ENCODE results near the gene TGFBR2. TPM values are rescaled to one million over a fixed set of nuclear protein-coding genes. Genes with fewer than 3 reads are reported as not detected.
A peak's percentile ranks its signal among the peaks of the same experiment; 100 is the strongest.

The TGFBR2 gene
- total and polyA plus RNA-seq, 5 experiments from 2014 or later, result 128 to 268 (median 226) TPM

- no peaks in the 10 kb centered on the region for H3K27me3 Mint-ChIP-seq
- POLR2A ChIA-PET, result interaction anchor here (0.7 to 17.8 kb wide), 11 partner anchors 10 to 1783 kb away, joined by 3 to 307 read pairs (median 5); partner anchors contain the start of gene TGFBR2
- H3K27ac Mint-ChIP-seq, result peak overlapping the region; percentile 91 to 100 (median 96)
- no peaks in the 10 kb centered on the region for H3K9me3 Mint-ChIP-seq
- H3K36me3 Mint-ChIP-seq, result peaks cover 18 to 47% (median 28%) of the 10 kb centered on the region in 3 donors
- peak overlapping the region; percentile 45 to 89 (median 79) for H3K4me3 Mint-ChIP-seq
- ATAC-seq (no peak), DNase-seq (no peak)
- H3K4me1 Mint-ChIP-seq, result peaks cover 53 to 100% (median 91%) of the 10 kb centered on the region in 4 donors
Observed at GRCh38 chr3:30641416-30642251, 35.2 kb downstream of the TGFBR2 start.

GRCh38 chr3:30642849-30643361 is 36.5 kb downstream of the TGFBR2 start:
- Mint-ChIP-seq H3K4me1 (peaks cover 50 to 98% (median 89%) of the 10 kb centered on the region in 4 donors), H3K27me3 (no peaks in the 10 kb centered on the region), H3K4me3 (peak overlapping the region; percentile 7 to 87 (median 80)), H3K36me3 (peaks cover 14 to 46% (median 24%) of the 10 kb centered on the region in 3 donors), H3K27ac (peak overlapping the region; percentile 91 to 100 (median 96)), H3K9me3 (no peaks in the 10 kb centered on the region)
- POLR2A ChIA-PET, result interaction anchor here (1.0 to 17.8 kb wide), 9 partner anchors 8 to 310 kb away, joined by 3 to 307 read pairs (median 7); partner anchors contain the start of gene TGFBR2
- DNase-seq (no peak), ATAC-seq (no peak)

GRCh38 chr3:30643763-30644462 is 37.5 kb downstream of the TGFBR2 start:
- Mint-ChIP-seq H3K36me3 (peaks cover 24 to 49% (median 30%) of the 10 kb centered on the region in 3 donors), H3K4me3 (peak overlapping the region; percentile 60 to 87 (median 80)), H3K9me3 (no peaks in the 10 kb centered on the region), H3K27ac (peak overlapping the region; percentile 91 to 100 (median 96)), H3K27me3 (no peaks in the 10 kb centered on the region), H3K4me1 (peaks cover 49 to 98% (median 89%) of the 10 kb centered on the region in 4 donors)
- DNase-seq, result peak in 7 of 10 donors; percentile 36 to 74 (median 41)
- peak; percentile 35 to 62 for ATAC-seq
- POLR2A ChIA-PET, result interaction anchor here (0.7 to 17.8 kb wide), 17 partner anchors 9 to 50 kb away, joined by 3 to 307 read pairs (median 6); partner anchors contain the start of gene TGFBR2

- H3K36me3 Mint-ChIP-seq, result peaks cover 27 to 56% (median 37%) of the 10 kb centered on the region in 3 donors
- H3K27me3 Mint-ChIP-seq, result no peaks in the 10 kb centered on the region
- peak overlapping the region; percentile 91 to 100 (median 96) for H3K27ac Mint-ChIP-seq
- H3K4me1 Mint-ChIP-seq, result peaks cover 52 to 98% (median 89%) of the 10 kb centered on the region in 4 donors
- no peaks in the 10 kb centered on the region for H3K9me3 Mint-ChIP-seq
- ATAC-seq (peak; percentile 72 to 76), DNase-seq (peak in 8 of 10 donors; percentile 47 to 75 (median 65))
- POLR2A ChIA-PET, result interaction anchor here (0.7 to 17.8 kb wide), 14 partner anchors 11 to 50 kb away, joined by 3 to 307 read pairs (median 6); partner anchors contain the start of gene TGFBR2
- H3K4me3 Mint-ChIP-seq, result peak overlapping the region; percentile 60 to 87 (median 80)
Observed at GRCh38 chr3:30644615-30645014, 38.2 kb downstream of the TGFBR2 start.

- Mint-ChIP-seq H3K27me3 (no peaks in the 10 kb centered on the region), H3K4me3 (peak overlapping the region; percentile 60 to 87 (median 80)), H3K4me1 (peaks cover 49 to 98% (median 89%) of the 10 kb centered on the region in 4 donors), H3K27ac (peak overlapping the region; percentile 91 to 100 (median 96)), H3K9me3 (no peaks in the 10 kb centered on the region), H3K36me3 (peaks cover 30 to 61% (median 40%) of the 10 kb centered on the region in 3 donors)
- DNase-seq (no peak), ATAC-seq (peak in 1 of 2 donors; percentile 3)
- POLR2A ChIA-PET, result interaction anchor here (1.2 to 17.8 kb wide), 4 partner anchors 10 to 38 kb away, joined by 3 to 307 read pairs (median 12); partner anchors contain the start of gene TGFBR2
Observed at GRCh38 chr3:30645077-30645476, 38.7 kb downstream of the TGFBR2 start.

- Mint-ChIP-seq H3K9me3 (no peaks in the 10 kb centered on the region), H3K27me3 (no peaks in the 10 kb centered on the region), H3K4me3 (peak overlapping the region in 9 of 10 donors; percentile 60 to 83 (median 73)), H3K4me1 (peaks cover 53 to 98% (median 91%) of the 10 kb centered on the region in 4 donors), H3K27ac (peak overlapping the region; percentile 91 to 100 (median 96)), H3K36me3 (peaks cover 37 to 73% (median 53%) of the 10 kb centered on the region in 3 donors)
- no peak for ATAC-seq
- POLR2A ChIA-PET, result interaction anchor here (0.7 to 17.8 kb wide), 14 partner anchors 9 to 43 kb away, joined by 3 to 307 read pairs (median 4); partner anchors contain the start of gene TGFBR2
- no peak for DNase-seq
Observed at GRCh38 chr3:30646181-30646876, 39.9 kb downstream of the TGFBR2 start.

- Mint-ChIP-seq H3K27ac (peak overlapping the region; percentile 92 to 100 (median 97)), H3K9me3 (no peaks in the 10 kb centered on the region), H3K4me1 (peaks cover 51 to 98% (median 92%) of the 10 kb centered on the region in 4 donors), H3K27me3 (no peaks in the 10 kb centered on the region), H3K36me3 (peaks cover 44 to 76% (median 61%) of the 10 kb centered on the region in 3 donors), H3K4me3 (peak overlapping the region; percentile 47 to 83 (median 70))
- DNase-seq (no peak), ATAC-seq (no peak)
- POLR2A ChIA-PET, result interaction anchor here (0.6 to 17.8 kb wide), 19 partner anchors 8 to 328 kb away, joined by 3 to 307 read pairs (median 4); partner anchors contain the start of gene TGFBR2
Observed at GRCh38 chr3:30646961-30647752, 40.8 kb downstream of the TGFBR2 start.

- peaks cover 50 to 98% (median 97%) of the 10 kb centered on the region in 4 donors for H3K4me1 Mint-ChIP-seq
- H3K27me3 Mint-ChIP-seq, result no peaks in the 10 kb centered on the region
- peak overlapping the region; percentile 71 to 100 (median 98) for H3K27ac Mint-ChIP-seq
- peaks cover 44 to 89% (median 76%) of the 10 kb centered on the region in 3 donors for H3K36me3 Mint-ChIP-seq
- no peak for ATAC-seq
- DNase-seq, result no peak
- POLR2A ChIA-PET, result interaction anchor here (0.7 to 17.8 kb wide), 14 partner anchors 8 to 42 kb away, joined by 3 to 307 read pairs (median 8); partner anchors contain the start of gene TGFBR2
- H3K9me3 Mint-ChIP-seq, result no peaks in the 10 kb centered on the region
- peak overlapping the region; percentile 38 to 82 (median 64) for H3K4me3 Mint-ChIP-seq
Observed at GRCh38 chr3:30648670-30649357, 42.4 kb downstream of the TGFBR2 start.

GRCh38 chr3:30649572-30650318 is 43.3 kb downstream of the TGFBR2 start:
- Mint-ChIP-seq H3K36me3 (peaks cover 45 to 97% (median 86%) of the 10 kb centered on the region in 3 donors), H3K27me3 (no peaks in the 10 kb centered on the region), H3K9me3 (no peaks in the 10 kb centered on the region), H3K27ac (peak overlapping the region; percentile 71 to 100 (median 98)), H3K4me3 (peak overlapping the region; percentile 6 to 72 (median 60)), H3K4me1 (peaks cover 48 to 98% (median 97%) of the 10 kb centered on the region in 4 donors)
- POLR2A ChIA-PET, result interaction anchor here (0.7 to 17.8 kb wide), 11 partner anchors 7 to 318 kb away, joined by 3 to 307 read pairs (median 6); partner anchors contain the start of gene TGFBR2
- ATAC-seq (no peak), DNase-seq (no peak)
